HG03558 (cell line): ENCODE measurements around the gene ZNF205.
"Not testable (repeated sequence)": the region's sequence is repeated elsewhere in the genome, so short reads cannot be mapped to it uniquely, and the experiment has no call there.

Experiments used
- ATAC-seq: cut with Tn5 transposase; IDR thresholded peaks from one replicate; pipeline ENCODE4 v1.9.1; 2021; ENCODE audit warnings: moderate number of reproducible peaks; ENCODE audit not compliant: unreplicated experiment; ENCODE audit errors: extremely low read depth

The ZNF205 gene

DNA sequence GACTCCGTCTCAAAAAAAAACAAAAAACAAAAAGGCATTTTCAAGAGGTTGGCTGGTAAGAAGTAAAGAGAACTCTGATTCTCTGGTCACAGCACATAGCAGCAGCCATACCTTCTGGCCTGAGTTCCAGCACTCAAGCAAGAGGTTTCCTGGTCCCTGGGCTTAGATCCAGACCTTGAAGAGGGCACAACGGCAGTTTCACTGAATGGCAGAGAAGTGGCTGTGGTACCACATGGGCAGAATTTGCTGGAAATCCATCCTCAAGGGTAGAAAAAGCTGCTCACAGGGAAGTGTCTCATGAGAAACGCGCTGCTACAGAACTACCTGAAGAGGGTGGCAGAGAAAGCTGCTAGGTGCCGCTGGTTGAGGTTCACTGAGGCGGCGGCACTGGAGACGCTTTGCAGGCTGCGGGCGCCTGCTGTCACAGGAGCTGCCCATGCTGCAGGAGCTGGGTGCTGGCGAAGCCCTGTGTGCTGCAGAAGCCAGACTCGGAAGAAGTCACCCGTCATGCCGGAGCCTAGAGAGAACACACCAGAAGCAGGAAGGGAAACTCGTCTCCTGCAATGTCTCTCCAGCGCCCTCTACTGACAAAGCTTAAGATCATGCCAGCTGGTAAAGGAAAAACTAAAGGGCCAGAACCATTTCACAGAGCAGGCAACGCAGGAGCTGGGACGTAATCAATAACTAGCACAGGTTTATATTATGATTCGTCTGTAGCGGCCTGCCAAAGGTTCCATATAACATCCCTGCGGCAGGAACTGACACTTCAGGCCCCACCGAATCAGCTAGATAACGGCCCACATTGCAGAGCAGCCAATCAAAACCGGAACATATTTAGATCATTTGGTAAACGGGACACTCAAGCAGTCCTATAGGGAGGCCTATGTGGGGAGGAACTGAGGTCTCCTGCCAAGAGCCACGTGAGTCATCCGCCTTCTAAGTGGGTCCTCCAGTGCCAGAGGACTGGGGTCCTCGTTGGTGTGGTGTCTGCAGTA is 17.0 kb downstream of the ZNF205 start:
- no peak for ATAC-seq

DNA sequence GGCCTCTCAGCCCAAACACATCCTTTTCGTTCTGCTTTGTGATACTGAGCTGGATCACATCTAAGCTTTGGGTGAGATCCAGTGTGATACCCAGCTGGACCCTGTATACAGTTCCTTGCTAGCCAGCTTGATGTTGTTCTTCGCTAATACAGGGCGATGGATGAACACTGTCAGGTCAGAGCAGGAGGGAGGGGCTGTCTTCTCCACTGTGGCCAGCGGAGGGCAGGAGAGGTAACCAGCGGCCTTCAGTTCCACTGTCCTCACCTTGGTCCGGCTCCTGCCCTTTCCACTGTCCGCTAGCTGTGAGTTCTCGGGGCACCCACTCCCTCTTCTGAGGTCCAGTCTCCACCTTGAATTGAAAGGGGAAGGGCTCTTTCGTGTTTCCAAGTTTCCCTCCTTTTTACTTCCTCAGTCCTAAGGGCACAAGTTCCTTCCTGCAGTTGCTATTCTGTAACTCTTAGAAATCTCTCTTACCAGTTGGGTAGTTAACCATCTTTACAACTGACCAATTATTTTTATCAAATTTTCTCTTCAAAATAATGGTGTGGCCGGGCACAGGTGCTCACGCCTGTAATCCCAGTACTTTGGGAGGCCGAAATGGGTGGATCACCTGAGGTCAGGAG is 19.5 kb downstream of the ZNF205 start:
- ATAC-seq, result no peak

GRCh38 chr16:3133844-3134243 is 21.5 kb downstream of the ZNF205 start:
- no peak for ATAC-seq

DNA sequence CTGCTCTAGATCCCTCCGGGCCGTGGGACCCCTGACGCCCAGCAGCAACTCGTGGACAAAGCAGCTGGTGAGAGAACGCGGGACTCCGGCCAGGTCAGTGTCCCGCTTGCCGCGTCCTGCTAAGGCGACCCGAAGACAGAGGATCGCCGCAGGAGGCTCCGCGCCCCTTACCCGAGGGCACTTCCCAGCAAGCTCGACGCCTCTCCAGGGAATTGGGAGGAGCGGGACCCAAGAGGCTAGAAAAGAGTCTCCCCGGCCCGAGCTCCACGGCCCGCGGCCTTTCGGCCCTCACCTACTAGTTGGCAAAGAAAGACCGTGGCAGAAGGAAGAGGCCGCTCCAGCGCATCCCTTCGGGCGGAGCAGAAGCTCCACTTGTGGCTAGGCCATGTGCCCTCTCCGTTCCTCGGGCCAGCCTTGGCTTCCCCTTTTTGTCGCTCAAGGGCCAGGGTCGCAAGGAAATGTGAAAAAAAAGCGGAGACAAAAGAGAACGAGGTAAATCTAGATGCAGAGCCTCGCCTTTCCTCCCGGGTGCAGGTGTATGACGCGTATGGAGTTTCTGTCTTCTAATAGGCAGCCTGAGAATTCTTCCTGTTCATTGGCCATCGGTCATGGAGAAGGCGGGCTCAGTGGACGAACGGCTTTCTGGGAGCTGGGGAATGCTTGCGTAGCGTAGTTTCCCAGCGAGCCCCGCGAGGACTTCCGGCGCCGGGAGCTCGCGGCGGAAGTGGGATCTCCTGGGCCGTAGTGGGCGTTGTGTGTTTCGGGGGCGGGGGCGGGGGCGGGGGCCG is 22.1 kb downstream of the ZNF205 start, which contains the start of gene ZNF213:
Gene ZNF213, plus strand, starts transcription at position 692 of the 788 bp plus-strand sequence. CDS start 2,252 bp downstream, outside the sequence.
- ATAC-seq, result peak; percentile 79

GRCh38 chr16:3135126-3135715 is 22.8 kb downstream of the ZNF205 start:
- ATAC-seq, result peak; percentile 12

- no peak for ATAC-seq
Measured at GRCh38 chr16:3137267-3137666, 24.9 kb downstream of the ZNF205 start.

DNA sequence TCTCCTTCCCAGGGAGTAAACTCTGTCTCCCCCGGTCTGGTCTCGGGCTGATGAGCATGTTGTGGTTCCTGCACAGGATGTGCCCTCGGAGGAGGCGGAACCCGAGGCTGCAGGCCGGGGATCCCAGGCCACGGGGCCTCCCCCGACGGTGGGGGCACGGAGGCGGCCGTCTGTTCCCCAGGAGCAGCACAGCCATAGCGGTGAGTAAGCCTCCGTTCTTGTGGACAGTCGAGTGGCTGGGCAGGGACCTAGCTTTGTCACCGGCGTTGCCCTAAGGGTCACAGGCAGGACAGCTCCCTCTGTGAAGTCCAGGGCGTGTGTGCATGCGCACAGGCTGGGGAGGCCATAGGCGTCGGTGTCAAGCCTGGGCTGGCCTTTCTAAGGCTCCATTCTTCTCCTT is 26.0 kb downstream of the ZNF205 start:
- ATAC-seq, result no peak

DNA sequence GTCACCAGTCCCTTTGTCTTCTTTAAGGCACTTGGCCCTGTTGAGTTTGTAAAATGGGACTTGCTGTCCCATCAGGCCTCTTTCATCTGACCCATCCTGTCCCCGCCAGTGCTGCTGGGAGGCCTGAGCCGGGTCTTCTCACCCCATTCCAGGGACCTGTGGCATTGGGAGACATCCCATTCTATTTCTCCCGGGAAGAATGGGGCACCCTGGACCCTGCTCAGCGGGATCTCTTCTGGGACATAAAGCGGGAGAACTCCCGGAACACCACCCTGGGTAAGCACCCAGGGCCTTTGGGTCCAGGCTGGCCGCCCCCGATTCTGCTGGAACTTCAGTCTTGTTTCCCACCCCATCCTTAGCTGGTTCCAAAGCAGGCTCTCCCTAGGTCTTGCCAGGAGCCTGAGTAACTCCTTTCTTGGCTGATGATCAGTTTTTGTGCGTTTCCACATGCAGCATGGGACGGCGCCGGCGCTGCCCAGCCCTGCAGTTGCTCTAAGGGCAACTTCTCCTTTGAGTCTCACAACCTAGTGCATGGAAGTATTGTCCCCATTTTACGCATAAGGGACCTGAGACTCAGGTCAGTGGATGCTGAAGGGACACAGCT is 26.5 kb downstream of the ZNF205 start:
- ATAC-seq, result no peak

GRCh38 chr16:3139561-3139960 is 27.2 kb downstream of the ZNF205 start:
- not testable (repeated sequence) for ATAC-seq

DNA sequence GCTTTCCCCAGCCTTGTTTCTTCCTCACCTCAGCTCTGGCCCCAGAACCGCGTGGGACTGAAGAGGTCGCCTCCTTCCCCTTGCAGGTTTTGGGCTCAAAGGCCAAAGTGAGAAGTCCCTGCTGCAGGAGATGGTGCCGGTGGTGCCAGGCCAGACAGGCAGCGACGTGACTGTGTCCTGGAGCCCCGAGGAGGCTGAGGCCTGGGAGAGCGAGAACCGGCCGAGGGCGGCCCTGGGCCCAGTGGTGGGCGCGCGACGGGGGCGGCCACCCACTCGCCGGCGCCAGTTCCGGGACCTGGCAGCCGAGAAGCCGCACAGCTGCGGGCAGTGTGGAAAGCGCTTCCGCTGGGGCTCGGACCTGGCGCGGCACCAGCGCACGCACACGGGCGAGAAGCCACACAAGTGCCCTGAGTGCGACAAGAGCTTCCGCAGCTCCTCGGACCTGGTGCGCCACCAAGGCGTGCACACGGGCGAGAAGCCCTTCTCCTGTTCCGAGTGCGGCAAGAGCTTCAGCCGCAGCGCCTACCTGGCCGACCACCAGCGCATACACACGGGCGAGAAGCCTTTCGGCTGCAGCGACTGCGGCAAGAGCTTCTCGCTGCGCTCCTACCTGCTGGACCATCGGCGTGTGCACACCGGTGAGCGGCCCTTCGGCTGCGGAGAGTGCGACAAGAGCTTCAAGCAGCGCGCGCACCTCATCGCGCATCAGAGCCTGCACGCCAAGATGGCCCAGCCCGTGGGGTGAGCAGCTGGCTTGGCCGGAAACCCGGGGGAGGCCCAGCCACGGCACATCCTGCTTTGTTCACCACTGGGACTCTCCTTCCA is 28.4 kb downstream of the ZNF205 start:
- no peak for ATAC-seq

- no peak for ATAC-seq
Measured at GRCh38 chr16:3141781-3142311, 29.5 kb downstream of the ZNF205 start.

GRCh38 chr16:3142327-3142726 is 29.9 kb downstream of the ZNF205 start:
- no peak for ATAC-seq

DNA sequence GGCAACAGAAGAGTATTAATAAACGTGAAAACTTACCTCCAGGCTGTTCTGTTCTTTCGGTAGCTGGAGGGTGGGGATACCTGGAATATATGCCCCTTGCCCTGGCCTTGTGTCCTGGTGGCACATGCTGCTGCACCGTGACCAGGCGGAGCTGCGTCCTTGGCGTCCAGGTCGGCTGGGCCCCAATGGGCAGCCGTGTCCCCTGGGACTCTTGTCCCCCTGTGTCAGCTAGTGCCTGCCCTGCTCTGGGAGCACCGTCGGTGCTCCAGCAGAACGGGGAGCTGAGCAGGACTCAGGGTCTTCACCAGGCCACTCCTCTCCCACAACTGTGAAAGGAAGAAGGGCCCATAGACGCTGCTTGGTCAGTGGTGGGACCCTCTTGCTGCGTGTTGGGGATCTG is 30.4 kb downstream of the ZNF205 start:
- ATAC-seq, result no peak

- ATAC-seq, result no peak
Measured at GRCh38 chr16:3143189-3143588, 30.8 kb downstream of the ZNF205 start.

DNA sequence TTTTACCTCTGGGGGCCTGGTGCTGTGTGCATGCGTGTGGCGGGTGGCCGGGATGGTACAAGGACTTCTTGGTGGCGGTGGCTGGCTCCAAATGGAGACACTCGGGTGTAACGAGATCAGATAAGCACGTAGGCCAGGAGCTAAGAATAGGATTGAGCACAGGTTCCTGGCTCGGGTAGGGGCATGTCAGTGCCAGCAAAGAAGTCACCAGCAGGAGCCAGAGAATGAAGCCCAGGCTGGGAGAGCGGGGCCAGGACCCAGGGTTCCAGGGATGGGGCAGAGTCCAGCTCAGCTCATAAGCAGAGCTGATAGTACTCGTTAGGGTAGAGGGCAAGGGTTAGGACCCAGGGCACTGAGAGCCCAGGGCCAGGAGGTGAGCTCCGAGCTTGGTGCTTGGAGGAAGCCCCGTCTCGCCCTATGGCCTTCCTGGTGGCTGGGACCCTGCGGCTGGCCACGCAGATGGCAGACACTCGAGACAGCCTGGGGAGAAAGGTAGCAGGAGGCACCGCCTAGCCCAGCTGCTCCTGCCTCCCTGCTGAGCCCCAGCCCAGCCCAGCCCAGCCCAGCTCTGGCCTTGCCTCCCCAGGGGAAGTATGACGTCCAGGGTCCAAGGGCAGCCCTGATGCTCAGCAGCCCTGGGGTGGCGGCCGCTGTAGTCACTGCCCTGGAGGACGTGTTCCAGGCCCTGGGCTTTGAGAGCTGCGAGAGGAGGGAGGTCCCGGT is 31.4 kb downstream of the ZNF205 start:
- ATAC-seq, result no peak

GRCh38 chr16:3144321-3144983 is 32.1 kb downstream of the ZNF205 start:
- ATAC-seq, result no peak

DNA sequence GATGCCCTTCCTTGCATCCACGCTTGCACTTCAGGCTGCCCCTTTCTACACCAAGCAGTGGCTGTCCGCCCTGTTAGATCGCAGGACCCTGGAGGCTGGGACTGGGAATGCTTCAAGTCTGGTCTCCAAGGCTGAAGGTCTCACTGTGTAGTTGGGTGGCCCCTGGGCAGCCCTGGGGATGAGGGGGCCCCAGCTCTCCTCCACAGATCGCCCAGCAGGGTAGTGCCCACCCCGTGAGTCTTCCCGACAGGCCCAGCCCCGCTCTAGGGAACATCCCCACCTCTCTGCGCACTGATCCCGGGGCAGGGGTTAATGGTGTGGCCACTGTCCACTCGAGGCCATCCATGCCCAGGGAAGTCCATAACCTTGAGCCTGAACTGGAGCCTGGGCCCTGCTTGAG is 32.8 kb downstream of the ZNF205 start:
- no peak for ATAC-seq

- ATAC-seq, result no peak
Measured at GRCh38 chr16:3145660-3146059, 33.3 kb downstream of the ZNF205 start.
